22Rv1 (cell line): ENCODE data around the gene ADAM8.

Source experiments
- ZFX ChIP-seq: fragments of 450-650 bp; IDR thresholded peaks from 2 replicates; pipeline ENCODE4 v1.6.1; 2017; ENCODE audit warnings: antibody characterized with exemption, borderline replicate concordance
- TF ChIP-seq, protein P1 (sequence below): fragments of 450-650 bp; IDR thresholded peaks from 2 replicates; pipeline ENCODE4 v1.5.1; 2017; ENCODE audit warnings: mild to moderate bottlenecking

DNA sequence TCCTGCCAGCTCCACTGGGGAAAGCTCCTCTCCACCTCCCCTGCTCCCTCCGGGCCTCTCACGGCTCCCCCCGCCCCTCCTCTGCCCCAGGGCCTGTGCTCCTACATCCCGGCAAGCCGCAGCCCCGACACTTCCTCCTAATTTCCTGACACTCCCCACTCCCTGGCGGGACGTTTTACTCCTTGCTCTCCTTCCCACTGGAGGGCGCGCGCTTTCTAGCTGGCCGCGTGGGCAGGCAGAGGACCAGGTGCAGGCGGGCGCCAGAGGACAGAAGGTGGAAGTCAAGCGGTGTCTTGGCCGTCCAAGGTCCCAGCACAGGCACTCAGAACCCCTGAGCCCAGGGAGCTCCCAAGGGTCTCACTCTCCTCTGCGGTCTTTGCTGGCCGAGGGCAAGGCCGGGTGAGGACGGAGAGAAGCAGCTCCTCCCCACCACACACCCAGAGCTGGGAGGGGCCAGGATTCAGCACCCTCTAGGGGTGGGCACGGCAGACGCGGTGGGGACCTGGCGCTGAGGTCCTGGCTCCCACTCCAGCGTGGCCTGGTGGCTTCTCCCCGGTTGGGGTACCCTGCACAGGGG, 19.1 kb downstream of the ADAM8 start:
- TF ChIP-seq, protein P1, sequence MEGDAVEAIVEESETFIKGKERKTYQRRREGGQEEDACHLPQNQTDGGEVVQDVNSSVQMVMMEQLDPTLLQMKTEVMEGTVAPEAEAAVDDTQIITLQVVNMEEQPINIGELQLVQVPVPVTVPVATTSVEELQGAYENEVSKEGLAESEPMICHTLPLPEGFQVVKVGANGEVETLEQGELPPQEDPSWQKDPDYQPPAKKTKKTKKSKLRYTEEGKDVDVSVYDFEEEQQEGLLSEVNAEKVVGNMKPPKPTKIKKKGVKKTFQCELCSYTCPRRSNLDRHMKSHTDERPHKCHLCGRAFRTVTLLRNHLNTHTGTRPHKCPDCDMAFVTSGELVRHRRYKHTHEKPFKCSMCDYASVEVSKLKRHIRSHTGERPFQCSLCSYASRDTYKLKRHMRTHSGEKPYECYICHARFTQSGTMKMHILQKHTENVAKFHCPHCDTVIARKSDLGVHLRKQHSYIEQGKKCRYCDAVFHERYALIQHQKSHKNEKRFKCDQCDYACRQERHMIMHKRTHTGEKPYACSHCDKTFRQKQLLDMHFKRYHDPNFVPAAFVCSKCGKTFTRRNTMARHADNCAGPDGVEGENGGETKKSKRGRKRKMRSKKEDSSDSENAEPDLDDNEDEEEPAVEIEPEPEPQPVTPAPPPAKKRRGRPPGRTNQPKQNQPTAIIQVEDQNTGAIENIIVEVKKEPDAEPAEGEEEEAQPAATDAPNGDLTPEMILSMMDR: peak; percentile 89
- no peak for TF ChIP-seq ZFX
